H9 (cell line): ENCODE results near the gene RACGAP1. TPM values are rescaled to one million over a fixed set of nuclear protein-coding genes. Genes with fewer than 3 reads are reported as not detected.

ENCODE experiments used
- DNase-seq: peaks from one replicate; pipeline ENCODE4 v3.0.0-alpha.2; 2017
- H2AFZ ChIP-seq: one replicate; pipeline ENCODE4 v1.6.1; 2013; ENCODE audit warnings: mild to moderate bottlenecking, low read length, control low read depth, moderate library complexity
- H2AK5ac ChIP-seq: 2 replicates; pipeline ENCODE4 v1.6.1; 2013; ENCODE audit warnings: low read length, control low read depth, mixed read lengths; ENCODE audit not compliant: insufficient read length
- H2BK120ac ChIP-seq: one replicate; pipeline ENCODE4 v1.6.1; 2013; ENCODE audit warnings: low read depth, mild to moderate bottlenecking, low read length, control low read depth, inconsistent platforms; ENCODE audit not compliant: poor library complexity, severe bottlenecking
- H2BK12ac ChIP-seq: 2 replicates; pipeline ENCODE4 v1.6.1; 2013; ENCODE audit warnings: low read length, control low read depth, mixed read lengths, low read depth; ENCODE audit not compliant: insufficient read length
- H2BK15ac ChIP-seq: 2 replicates; pipeline ENCODE4 v1.6.1; 2013; ENCODE audit warnings: low read depth, low read length, control low read depth
- H2BK20ac ChIP-seq: one replicate; pipeline ENCODE4 v1.6.1; 2013; ENCODE audit warnings: low read depth, mild to moderate bottlenecking, low read length, control low read depth, inconsistent platforms; ENCODE audit not compliant: poor library complexity, severe bottlenecking
- H2BK5ac ChIP-seq: 2 replicates; pipeline ENCODE4 v1.6.1; 2013; ENCODE audit warnings: low read length, control low read depth, mixed read lengths; ENCODE audit not compliant: insufficient read length
- H3K14ac ChIP-seq: 2 replicates; pipeline ENCODE4 v1.6.1; 2013; ENCODE audit warnings: low read length, control low read depth; ENCODE audit not compliant: insufficient read depth
- H3K18ac ChIP-seq: 2 replicates; pipeline ENCODE4 v1.6.1; 2013; ENCODE audit warnings: low read depth, mild to moderate bottlenecking, mixed read lengths, low read length, control low read depth; ENCODE audit not compliant: insufficient read length
- H3K23ac ChIP-seq: 2 replicates; pipeline ENCODE4 v1.6.1; 2013; ENCODE audit warnings: low read length, control low read depth, mixed read lengths, low read depth; ENCODE audit not compliant: insufficient read length
- H3K23me2 ChIP-seq: 2 replicates; pipeline ENCODE4 v1.6.1; 2013; ENCODE audit warnings: low read depth, mild to moderate bottlenecking, mixed read lengths, low read length, control low read depth; ENCODE audit not compliant: insufficient read length, poor library complexity, severe bottlenecking
- H3K27ac ChIP-seq: 2 replicates; pipeline ENCODE4 v1.5.1; 2013; ENCODE audit warnings: low read length, control low read depth, mixed read lengths, low read depth; ENCODE audit not compliant: insufficient read length
- H3K27me3 ChIP-seq: 2 replicates; pipeline ENCODE4 v1.6.1; 2013; ENCODE audit warnings: low read length, control low read depth, inconsistent platforms; ENCODE audit not compliant: insufficient read depth
- H3K4ac ChIP-seq: 2 replicates; pipeline ENCODE4 v1.6.1; 2013; ENCODE audit warnings: low read depth, mild to moderate bottlenecking, control low read depth, inconsistent platforms, low read length, moderate library complexity
- H3K4me1 ChIP-seq: 2 replicates; pipeline ENCODE4 v1.6.1; 2013; ENCODE audit warnings: low read length, control low read depth, inconsistent platforms; ENCODE audit not compliant: insufficient read depth
- H3K4me2 ChIP-seq: 2 replicates; pipeline ENCODE4 v1.6.1; 2013; ENCODE audit warnings: low read length, control low read depth, mixed read lengths; ENCODE audit not compliant: insufficient read length, insufficient read depth
- H3K56ac ChIP-seq: 2 replicates; pipeline ENCODE4 v1.6.1; 2013; ENCODE audit warnings: low read depth, mild to moderate bottlenecking, mixed read lengths, low read length, control low read depth; ENCODE audit not compliant: insufficient read length
- H3K79me1 ChIP-seq: 2 replicates; pipeline ENCODE4 v1.6.1; 2013; ENCODE audit warnings: low read depth, mild to moderate bottlenecking, moderate library complexity, low read length, control low read depth, inconsistent platforms; ENCODE audit not compliant: insufficient read depth, poor library complexity, severe bottlenecking
- H3K79me2 ChIP-seq: 2 replicates; pipeline ENCODE4 v1.6.1; 2013; ENCODE audit warnings: low read length, control low read depth, inconsistent platforms; ENCODE audit not compliant: insufficient read depth
- H3K9ac ChIP-seq: 2 replicates; pipeline ENCODE4 v1.6.1; 2013; ENCODE audit warnings: low read length, control low read depth, mixed read lengths; ENCODE audit not compliant: insufficient read length; ENCODE audit errors: extremely low read depth
- H3K9me3 ChIP-seq: one replicate; pipeline ENCODE4 v1.6.1; 2013; ENCODE audit warnings: low read depth, low read length, inconsistent platforms; ENCODE audit not compliant: control insufficient read depth
- H3T11ph ChIP-seq: one replicate; pipeline ENCODE4 v1.6.1; 2013; ENCODE audit warnings: mild to moderate bottlenecking, low read length, control low read depth, inconsistent platforms
- H4K20me1 ChIP-seq: one replicate; pipeline ENCODE4 v1.6.1; 2013; ENCODE audit not compliant: control insufficient read depth, insufficient read length, insufficient read depth
- H4K5ac ChIP-seq: 2 replicates; pipeline ENCODE4 v1.6.1; 2013; ENCODE audit warnings: low read depth, mild to moderate bottlenecking, mixed read lengths, low read length, control low read depth; ENCODE audit not compliant: insufficient read length
- H4K8ac ChIP-seq: replicated peaks from 2 replicates; pipeline ENCODE4 v1.6.1; 2013; ENCODE audit warnings: low read length, control low read depth, mixed read lengths, low read depth; ENCODE audit not compliant: insufficient read length
- H4K91ac ChIP-seq: 2 replicates; pipeline ENCODE4 v1.6.1; 2013; ENCODE audit warnings: low read depth, mild to moderate bottlenecking, moderate library complexity, mixed read lengths, low read length, control low read depth; ENCODE audit not compliant: insufficient read length
- H3K27ac Mint-ChIP-seq, 3 experiments: 2 replicates in 2 of 3; 3 replicates in 1 of 3; pipeline ENCODE4 v1.8.0; 2020 to 2021; ENCODE audit warnings: mixed read lengths in 3 of 3, mild to moderate bottlenecking in 1 of 3, moderate library complexity in 1 of 3
- H3K27me3 Mint-ChIP-seq: 2 replicates; pipeline ENCODE4 v1.8.0; 2021; ENCODE audit warnings: low read depth, mild to moderate bottlenecking, moderate library complexity, mixed read lengths
- H3K36me3 Mint-ChIP-seq, 3 experiments: 2 replicates in 2 of 3; 3 replicates in 1 of 3; pipeline ENCODE4 v1.8.0; 2020 to 2021; ENCODE audit warnings: low read depth in 3 of 3, mixed read lengths in 3 of 3; ENCODE audit not compliant: insufficient read depth in 1 of 3
- H3K4me1 Mint-ChIP-seq, 2 experiments: 2 replicates each; pipeline ENCODE4 v1.8.0; 2020; ENCODE audit warnings: mixed read lengths in 2 of 2
- H3K4me3 Mint-ChIP-seq, 2 experiments: 2 replicates in 1 of 2; 3 replicates in 1 of 2; pipeline ENCODE4 v1.8.0; 2020 to 2021; ENCODE audit warnings: mild to moderate bottlenecking in 2 of 2, mixed read lengths in 2 of 2, moderate library complexity in 1 of 2
- H3K9me3 Mint-ChIP-seq, 2 experiments: 2 replicates in 1 of 2; 3 replicates in 1 of 2; pipeline ENCODE4 v1.8.0; 2020; ENCODE audit warnings: mild to moderate bottlenecking in 2 of 2, mixed read lengths in 2 of 2, moderate library complexity in 1 of 2
- WGBS: extraction: QIAGEN DNeasy Blood & Tissue Kit; methylation state at CpG from one replicate; pipeline ENCODE4 v1.1.7; 2013; ENCODE audit warnings: missing lambda C conversion rate, low lambda C conversion rate, mixed read lengths; ENCODE audit not compliant: insufficient read length; ENCODE audit errors: extremely low coverage; 5-methylcytosine and 5-hydroxymethylcytosine counted together
- total RNA-seq: library from RNA; stranded (reverse); gene quantifications from 2 replicates; pipeline ENCODE4 v1.2.1, GENCODE V29; 2021
- TF ChIP-seq, protein P1 (sequence below): fragments of 200-600 bp; sonication (generic); conservative IDR thresholded peaks from 3 replicates; pipeline ENCODE4 v1.8.0; 2021; ENCODE audit warnings: antibody characterized with exemption, mild to moderate bottlenecking

The RACGAP1 gene
- total RNA-seq, 1 experiment from 2014 or later, result 64.8 TPM

DNA sequence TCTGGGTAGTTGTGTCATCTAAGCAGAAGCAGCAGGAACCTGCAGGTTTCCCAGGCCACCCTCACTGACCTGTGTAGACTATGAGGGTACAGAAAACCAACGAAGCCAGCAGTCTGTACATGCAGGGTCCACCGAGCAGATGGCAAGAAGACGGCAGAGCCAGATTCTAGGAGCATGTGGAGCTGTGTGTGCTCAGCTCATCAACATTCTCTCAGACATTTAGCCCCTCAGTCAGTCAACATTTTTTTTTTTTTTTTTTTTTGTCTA lies 24.8 kb upstream of the RACGAP1 start:
- no peak overlapping the region for H3K18ac ChIP-seq
- no peak overlapping the region for H3T11ph ChIP-seq
- no peak overlapping the region for H2BK12ac ChIP-seq
- no peak overlapping the region for H2BK20ac ChIP-seq
- H3K14ac ChIP-seq, result no peak overlapping the region
- H3K9ac ChIP-seq, result no peak overlapping the region
- H3K4me1 ChIP-seq, result no peaks in the 10 kb centered on the region; the same call in 1 of the 2 replicates
- TF ChIP-seq, protein P1, sequence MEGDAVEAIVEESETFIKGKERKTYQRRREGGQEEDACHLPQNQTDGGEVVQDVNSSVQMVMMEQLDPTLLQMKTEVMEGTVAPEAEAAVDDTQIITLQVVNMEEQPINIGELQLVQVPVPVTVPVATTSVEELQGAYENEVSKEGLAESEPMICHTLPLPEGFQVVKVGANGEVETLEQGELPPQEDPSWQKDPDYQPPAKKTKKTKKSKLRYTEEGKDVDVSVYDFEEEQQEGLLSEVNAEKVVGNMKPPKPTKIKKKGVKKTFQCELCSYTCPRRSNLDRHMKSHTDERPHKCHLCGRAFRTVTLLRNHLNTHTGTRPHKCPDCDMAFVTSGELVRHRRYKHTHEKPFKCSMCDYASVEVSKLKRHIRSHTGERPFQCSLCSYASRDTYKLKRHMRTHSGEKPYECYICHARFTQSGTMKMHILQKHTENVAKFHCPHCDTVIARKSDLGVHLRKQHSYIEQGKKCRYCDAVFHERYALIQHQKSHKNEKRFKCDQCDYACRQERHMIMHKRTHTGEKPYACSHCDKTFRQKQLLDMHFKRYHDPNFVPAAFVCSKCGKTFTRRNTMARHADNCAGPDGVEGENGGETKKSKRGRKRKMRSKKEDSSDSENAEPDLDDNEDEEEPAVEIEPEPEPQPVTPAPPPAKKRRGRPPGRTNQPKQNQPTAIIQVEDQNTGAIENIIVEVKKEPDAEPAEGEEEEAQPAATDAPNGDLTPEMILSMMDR, result no peak
- H3K4ac ChIP-seq, result no peak overlapping the region
- WGBS, result no CpG with 5 or more reads among the region's 3 CpGs
- no peak overlapping the region for H4K8ac ChIP-seq
- peaks cover 10% of the 10 kb centered on the region for H3K23me2 ChIP-seq
- H2AFZ ChIP-seq, result no peak overlapping the region
- no peak overlapping the region for H3K56ac ChIP-seq
- no peaks in the 10 kb centered on the region for H3K79me1 ChIP-seq
- H2AK5ac ChIP-seq, result no peak overlapping the region
- H2BK15ac ChIP-seq, result no peak overlapping the region
- Mint-ChIP-seq H3K4me3 (peak overlapping the region in 1 of 2 experiments; percentile 60; a peak in 3 of 5 replicates), H3K36me3 (no peaks in the 10 kb centered on the region), H3K27ac (no peak overlapping the region), H3K9me3 (no peaks in the 10 kb centered on the region), H3K4me1 (peaks cover 13 to 16% of the 10 kb centered on the region in 2 experiments), H3K27me3 (peaks cover 86% of the 10 kb centered on the region)
- H3K4me2 ChIP-seq, result peak overlapping the region; percentile 57
- H4K5ac ChIP-seq, result no peak overlapping the region
- H2BK5ac ChIP-seq, result no peak overlapping the region
- peaks cover 37% of the 10 kb centered on the region for H3K27me3 ChIP-seq
- no peak overlapping the region for H2BK120ac ChIP-seq
- peaks cover 2% of the 10 kb centered on the region for H4K20me1 ChIP-seq
- no peak overlapping the region for H4K91ac ChIP-seq
- H3K9me3 ChIP-seq, result no peaks in the 10 kb centered on the region
- no peak overlapping the region for H3K27ac ChIP-seq
- H3K23ac ChIP-seq, result no peak overlapping the region
- DNase-seq, result no peak
- H3K79me2 ChIP-seq, result no peaks in the 10 kb centered on the region
